CD4-positive, alpha-beta memory T cell (primary cell): ENCODE measurements around the gene ENO1. TPM values are rescaled to one million over a fixed set of nuclear protein-coding genes. Genes with fewer than 3 reads are reported as not detected.

Experiments
- CTCF ChIA-PET: fragments of 350-600 bp; sonication (Branson Sonifier 250); formaldehyde crosslinking; loops from one replicate; lab custom pipeline; 2021; ENCODE audit warnings: inconsistent platforms; ENCODE audit not compliant: partially characterized antibody; lab: Charles Lee
- POLR2A ChIA-PET: fragments of 350-600 bp; sonication (Branson Sonifier 250); formaldehyde crosslinking; loops from one replicate; lab custom pipeline; 2021; ENCODE audit not compliant: partially characterized antibody; lab: Charles Lee
- DNase-seq, 5 donors: peaks; one replicate each; pipeline versions ENCODE4 v3.0.0 to v3.0.0-alpha.2; 2020 to 2022; ENCODE audit warnings: mixed read lengths in 1 of 5
- H3K27ac ChIP-seq: one replicate; pipeline ENCODE4 v1.7.0; 2013; ENCODE audit warnings: low read depth, low read length
- H3K27me3 ChIP-seq: 2 replicates; pipeline ENCODE4 v1.7.0; 2013; ENCODE audit warnings: mild to moderate bottlenecking, low read length, moderate library complexity; ENCODE audit not compliant: insufficient read depth
- H3K36me3 ChIP-seq: 2 replicates; pipeline ENCODE4 v1.7.0; 2013; ENCODE audit warnings: mild to moderate bottlenecking, low read length, moderate library complexity; ENCODE audit not compliant: insufficient read depth
- H3K4me1 ChIP-seq: 2 replicates; pipeline ENCODE4 v1.7.0; 2013; ENCODE audit warnings: mild to moderate bottlenecking, low read length, moderate library complexity; ENCODE audit not compliant: insufficient read depth
- H3K4me3 ChIP-seq, 2 donors: one replicate each; pipeline ENCODE4 v1.7.0; 2013; ENCODE audit warnings: low read length in 2 of 2, mild to moderate bottlenecking in 1 of 2
- H3K9me3 ChIP-seq, 2 donors: one replicate each; pipeline ENCODE4 v1.7.0; 2013; ENCODE audit warnings: low read length in 2 of 2, control low read depth in 1 of 2; ENCODE audit not compliant: control insufficient read depth in 1 of 2
- H3K27ac Mint-ChIP-seq, 7 donors: one replicate each; pipeline ENCODE4 v1.8.0; 2020 to 2021; ENCODE audit warnings: mixed read lengths in 7 of 7, mild to moderate bottlenecking in 6 of 7, inconsistent platforms in 3 of 7, moderate library complexity in 3 of 7
- H3K27me3 Mint-ChIP-seq, 2 donors: one replicate each; pipeline ENCODE4 v1.8.0; 2020 to 2021; ENCODE audit warnings: mixed read lengths in 2 of 2
- H3K36me3 Mint-ChIP-seq, 2 donors: one replicate each; pipeline ENCODE4 v1.8.0; 2020 to 2021; ENCODE audit warnings: mixed read lengths in 2 of 2, inconsistent platforms in 1 of 2, mild to moderate bottlenecking in 1 of 2
- H3K4me1 Mint-ChIP-seq, 4 donors: one replicate each; pipeline ENCODE4 v1.8.0; 2020 to 2021; ENCODE audit warnings: mixed read lengths in 4 of 4, mild to moderate bottlenecking in 1 of 4
- H3K4me3 Mint-ChIP-seq, 8 donors: one replicate each; pipeline ENCODE4 v1.8.0; 2020 to 2021; ENCODE audit warnings: mixed read lengths in 8 of 8, mild to moderate bottlenecking in 7 of 8, moderate library complexity in 6 of 8, inconsistent platforms in 3 of 8
- H3K9me3 Mint-ChIP-seq, 8 donors: one replicate each; pipeline ENCODE4 v1.8.0; 2020 to 2021; ENCODE audit warnings: mixed read lengths in 8 of 8, mild to moderate bottlenecking in 5 of 8, inconsistent platforms in 3 of 8, moderate library complexity in 1 of 8
- intact Hi-C: fragments of 100-400 bp; cut with micrococcal nuclease; formaldehyde crosslinking; loops from one replicate; pipeline ENCODE4 v1.15.1; 2023
- polyA plus RNA-seq, 2 donors: library from polyadenylated mRNA; unstranded; fragments of 300-500 nt; fragmentation: Illumina TruSeq; gene quantifications; one replicate each; pipeline ENCODE4 v1.2.3, GENCODE V29; 2021
- total RNA-seq, 2 experiments: library from RNA; stranded (reverse); gene quantifications; one replicate each; pipeline ENCODE4 v1.2.3, GENCODE V29; 2021

Gene ENO1
- total and polyA plus RNA-seq, 4 experiments from 2014 or later: 291 to 1,157 (median 688) TPM

DNA sequence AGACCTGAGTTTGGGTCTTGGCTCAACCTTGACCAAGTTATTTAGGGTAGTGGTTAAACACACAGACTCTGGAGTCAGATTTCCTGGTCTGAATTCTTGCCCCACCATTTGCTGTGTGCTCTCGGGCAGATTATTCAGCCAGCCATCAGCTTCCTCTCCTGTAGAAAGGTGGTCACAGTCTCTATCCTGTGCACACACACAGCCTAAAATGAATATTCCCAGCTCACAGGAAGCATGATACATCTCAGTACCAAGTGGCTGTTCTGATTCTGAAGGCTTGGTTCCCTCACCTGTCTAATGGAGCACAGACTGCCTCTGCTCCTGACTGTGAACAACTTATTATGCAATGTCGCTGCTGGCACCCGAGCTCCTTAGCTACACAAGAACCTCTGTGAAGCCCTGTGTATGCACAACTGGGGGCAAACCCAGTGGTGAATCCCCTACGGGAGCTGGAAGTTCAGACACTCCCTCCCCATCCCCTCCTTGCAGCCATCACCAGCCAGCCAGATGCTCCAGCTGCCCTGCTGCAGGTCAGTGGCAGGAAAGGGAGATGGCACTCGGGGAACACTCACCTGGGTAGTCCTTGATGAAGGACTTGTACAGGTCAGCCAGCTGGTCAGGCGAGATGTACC, 13.7 kb downstream of the ENO1 start:
- no peaks in the 10 kb centered on the region for H3K9me3 ChIP-seq
- H3K36me3 Mint-ChIP-seq: peaks cover 68 to 88% of the 10 kb centered on the region in 2 donors
- no peaks in the 10 kb centered on the region for H3K27me3 Mint-ChIP-seq
- ChIA-PET POLR2A (interaction anchor here (1.1 to 5.9 kb wide), 3 partner anchors 9 to 13 kb away, joined by 3 to 27 read pairs (median 3); partner anchors contain the start of gene ENO1), CTCF (interaction anchor here (1.5 to 12.6 kb wide), 5 partner anchors 8 to 22 kb away, joined by 3 to 123 read pairs (median 7); partner anchors contain the start of gene ENO1)
- H3K27ac ChIP-seq: no peak overlapping the region
- intact Hi-C loops: no loop called here
- H3K4me1 Mint-ChIP-seq: peaks cover 3 to 22% (median 13%) of the 10 kb centered on the region in 4 donors
- H3K36me3 ChIP-seq: peaks cover 89% of the 10 kb centered on the region
- no peak overlapping the region for H3K4me3 Mint-ChIP-seq
- no peaks in the 10 kb centered on the region for H3K4me1 ChIP-seq
- no peak overlapping the region for H3K27ac Mint-ChIP-seq
- no peak overlapping the region for H3K4me3 ChIP-seq
- DNase-seq: no peak
- H3K27me3 ChIP-seq: no peaks in the 10 kb centered on the region
- no peaks in the 10 kb centered on the region for H3K9me3 Mint-ChIP-seq

DNA sequence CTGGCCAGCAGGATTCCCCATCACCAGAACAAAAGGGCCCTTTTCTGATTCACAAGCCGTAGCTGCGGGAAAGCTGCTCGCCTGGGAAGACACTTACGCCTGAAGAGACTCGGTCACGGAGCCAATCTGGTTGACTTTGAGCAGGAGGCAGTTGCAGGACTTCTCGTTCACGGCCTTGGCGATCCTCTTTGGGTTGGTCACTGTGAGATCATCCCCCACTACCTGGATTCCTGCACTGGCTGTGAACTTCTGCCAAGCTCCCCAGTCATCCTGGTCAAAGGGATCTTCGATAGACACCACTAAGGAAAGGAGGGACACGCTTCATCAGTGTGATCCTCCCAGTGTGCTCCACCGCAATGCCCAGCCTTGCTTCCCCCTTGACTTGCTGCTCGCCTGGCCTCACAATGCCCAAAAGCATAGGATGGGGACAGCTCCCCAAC, 14.7 kb downstream of the ENO1 start:
- H3K27me3 ChIP-seq: no peaks in the 10 kb centered on the region
- DNase-seq: no peak
- H3K9me3 Mint-ChIP-seq: no peaks in the 10 kb centered on the region
- POLR2A ChIA-PET: interaction anchor here (1.0 to 2.2 kb wide), 2 partner anchors 14 to 15 kb away, joined by 3 to 13 read pairs; partner anchors contain the start of gene ENO1
- H3K4me1 Mint-ChIP-seq: peaks cover 4 to 21% (median 14%) of the 10 kb centered on the region in 4 donors
- CTCF ChIA-PET: interaction anchor here (0.8 to 12.6 kb wide), 7 partner anchors 10 to 141 kb away, joined by 3 to 123 read pairs (median 3); partner anchors contain the start of gene ENO1
- peaks cover 88% of the 10 kb centered on the region for H3K36me3 ChIP-seq
- H3K9me3 ChIP-seq: no peaks in the 10 kb centered on the region
- no peak overlapping the region for H3K4me3 Mint-ChIP-seq
- peak overlapping the region in 1 of 7 donors; percentile 69 for H3K27ac Mint-ChIP-seq
- H3K4me3 ChIP-seq: no peak overlapping the region
- H3K27me3 Mint-ChIP-seq: no peaks in the 10 kb centered on the region
- intact Hi-C loops: no loop called here
- H3K27ac ChIP-seq: no peak overlapping the region
- peaks cover 62 to 86% of the 10 kb centered on the region in 2 donors for H3K36me3 Mint-ChIP-seq
- H3K4me1 ChIP-seq: peaks cover 8% of the 10 kb centered on the region

DNA sequence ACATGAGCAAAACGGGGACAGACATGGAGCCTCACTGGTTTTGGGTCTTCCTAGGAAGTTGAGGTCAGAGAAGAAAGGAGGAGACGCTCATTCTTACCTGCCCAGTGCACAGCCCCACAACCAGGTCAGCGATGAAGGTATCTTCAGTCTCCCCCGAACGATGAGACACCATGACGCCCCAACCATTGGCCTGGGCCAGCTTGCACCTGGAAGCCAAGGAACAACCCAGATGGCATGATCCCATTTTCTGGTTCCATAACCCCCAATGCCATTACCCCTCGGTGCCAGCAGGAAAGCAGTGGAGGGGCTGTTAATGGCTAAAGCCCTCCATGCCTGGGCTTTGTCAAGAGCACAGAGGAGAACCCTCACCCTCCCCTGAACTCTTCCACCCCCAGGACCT, 15.3 kb downstream of the ENO1 start:
- H3K4me3 ChIP-seq: no peak overlapping the region
- CTCF ChIA-PET: interaction anchor here (1.2 to 12.6 kb wide), 7 partner anchors 10 to 142 kb away, joined by 3 to 123 read pairs (median 3); partner anchors contain the start of gene ENO1
- H3K36me3 ChIP-seq: peaks cover 89% of the 10 kb centered on the region
- Mint-ChIP-seq H3K4me1 (peaks cover 9 to 28% (median 20%) of the 10 kb centered on the region in 4 donors), H3K9me3 (no peaks in the 10 kb centered on the region), H3K4me3 (no peak overlapping the region), H3K27me3 (no peaks in the 10 kb centered on the region), H3K36me3 (peaks cover 64 to 90% of the 10 kb centered on the region in 2 donors), H3K27ac (peak overlapping the region in 4 of 7 donors; percentile 59 to 72 (median 66))
- intact Hi-C loops: no loop called here
- POLR2A ChIA-PET: interaction anchor here (2.2 kb wide), 1 partner anchor 16 kb away, joined by 13 read pairs; the partner anchor contains the start of gene ENO1
- DNase-seq: no peak
- H3K27ac ChIP-seq: no peak overlapping the region
- no peaks in the 10 kb centered on the region for H3K9me3 ChIP-seq
- peaks cover 10% of the 10 kb centered on the region for H3K4me1 ChIP-seq
- H3K27me3 ChIP-seq: no peaks in the 10 kb centered on the region

DNA sequence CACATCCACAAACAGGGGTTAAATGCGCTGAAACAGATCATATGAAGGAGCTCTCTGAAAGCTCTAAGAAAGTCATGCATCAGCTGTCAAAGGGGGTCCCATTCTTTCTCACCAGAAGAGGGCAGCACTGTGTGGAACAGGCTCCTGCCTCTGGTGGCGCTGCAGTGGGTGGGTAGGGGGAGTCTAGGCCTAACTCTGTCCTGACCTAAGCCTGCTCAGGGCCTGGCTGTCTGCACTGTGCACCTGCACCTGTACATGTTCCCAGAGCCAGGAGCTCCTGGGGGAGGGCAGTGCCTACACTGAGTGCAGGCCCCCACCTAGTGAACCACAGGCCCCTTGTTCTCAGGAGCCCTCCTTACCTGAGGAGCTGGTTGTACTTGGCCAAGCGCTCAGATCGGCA, 16.0 kb downstream of the ENO1 start:
- POLR2A ChIA-PET: interaction anchor here (0.8 to 2.2 kb wide), 4 partner anchors 11 to 36 kb away, joined by 3 to 13 read pairs (median 4); partner anchors contain the start of gene ENO1
- H3K27me3 Mint-ChIP-seq: no peaks in the 10 kb centered on the region
- H3K36me3 Mint-ChIP-seq: peaks cover 61 to 87% of the 10 kb centered on the region in 2 donors
- Histone ChIP-seq H3K27ac (no peak overlapping the region), H3K27me3 (no peaks in the 10 kb centered on the region), H3K36me3 (peaks cover 85% of the 10 kb centered on the region), H3K4me3 (no peak overlapping the region), H3K4me1 (peaks cover 10% of the 10 kb centered on the region), H3K9me3 (no peaks in the 10 kb centered on the region)
- CTCF ChIA-PET: interaction anchor here (0.8 to 12.6 kb wide), 12 partner anchors 10 to 142 kb away, joined by 3 to 123 read pairs (median 3); partner anchors contain the start of genes ENO1 and RERE
- peak in 4 of 5 donors; percentile 24 to 46 (median 40) for DNase-seq
- intact Hi-C loops: loop anchor here (1.0 kb wide), 1 partner anchor 11 kb away; no protein-coding TSS in a partner anchor
- H3K4me3 Mint-ChIP-seq: no peak overlapping the region
- H3K4me1 Mint-ChIP-seq: peaks cover 10 to 32% (median 21%) of the 10 kb centered on the region in 4 donors
- H3K27ac Mint-ChIP-seq: peak overlapping the region in 4 of 7 donors; percentile 29 to 69 (median 60)
- H3K9me3 Mint-ChIP-seq: no peaks in the 10 kb centered on the region

DNA sequence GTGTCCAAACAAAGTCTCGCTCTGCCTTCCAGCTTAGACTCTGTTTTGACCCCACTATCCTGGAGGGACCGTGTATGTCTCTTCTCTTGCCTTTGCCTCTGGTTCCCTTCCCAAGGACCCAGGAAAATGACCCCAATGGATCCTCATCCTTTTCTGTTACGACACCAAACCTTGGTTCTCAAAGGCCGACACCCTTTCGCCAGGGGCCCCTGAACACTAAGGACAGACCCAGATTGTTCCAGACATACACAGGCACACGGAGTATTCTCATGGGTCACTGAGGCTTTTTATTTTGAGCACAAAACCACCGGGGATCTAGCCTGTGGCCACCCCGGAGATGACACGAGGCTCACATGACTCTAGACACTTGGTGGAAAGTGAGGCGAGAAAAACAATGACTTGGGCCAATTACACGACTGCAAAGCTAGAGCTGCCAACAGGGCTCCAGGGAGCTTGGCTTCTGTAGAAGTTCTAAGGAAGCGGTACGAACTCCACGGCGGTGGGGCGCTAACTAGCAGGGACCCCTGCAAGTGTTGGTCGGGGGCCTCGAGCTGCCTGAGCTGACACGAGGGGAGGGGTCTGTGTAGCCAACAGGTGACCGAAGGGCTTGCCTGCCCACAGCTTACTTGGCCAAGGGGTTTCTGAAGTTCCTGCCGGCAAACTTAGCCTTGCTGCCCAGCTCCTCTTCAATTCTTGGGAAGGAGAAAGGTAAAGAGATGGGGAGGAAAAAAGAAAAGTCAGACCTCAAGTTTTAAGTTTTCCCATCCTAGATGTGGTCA, 17.6 kb downstream of the ENO1 start:
- CTCF ChIA-PET: interaction anchor here (1.0 to 12.6 kb wide), 12 partner anchors 11 to 336 kb away, joined by 3 to 123 read pairs (median 6); partner anchors contain the start of gene ENO1
- Histone ChIP-seq H3K27me3 (no peaks in the 10 kb centered on the region), H3K36me3 (peaks cover 80% of the 10 kb centered on the region), H3K9me3 (no peaks in the 10 kb centered on the region), H3K4me3 (no peak overlapping the region), H3K4me1 (peaks cover 10% of the 10 kb centered on the region), H3K27ac (no peak overlapping the region)
- Mint-ChIP-seq H3K27me3 (no peaks in the 10 kb centered on the region), H3K36me3 (peaks cover 52 to 81% of the 10 kb centered on the region in 2 donors), H3K4me3 (no peak overlapping the region), H3K4me1 (peaks cover 10 to 32% (median 20%) of the 10 kb centered on the region in 4 donors), H3K9me3 (peaks cover 0 to 2% (median 0%) of the 10 kb centered on the region in 8 donors), H3K27ac (peak overlapping the region in 3 of 7 donors; percentile 50 to 59 (median 53))
- POLR2A ChIA-PET: interaction anchor here (4.6 kb wide), 1 partner anchor 17 kb away, joined by 47 read pairs; the partner anchor contains the start of gene ENO1
- intact Hi-C loops: no loop called here
- no peak for DNase-seq

DNA sequence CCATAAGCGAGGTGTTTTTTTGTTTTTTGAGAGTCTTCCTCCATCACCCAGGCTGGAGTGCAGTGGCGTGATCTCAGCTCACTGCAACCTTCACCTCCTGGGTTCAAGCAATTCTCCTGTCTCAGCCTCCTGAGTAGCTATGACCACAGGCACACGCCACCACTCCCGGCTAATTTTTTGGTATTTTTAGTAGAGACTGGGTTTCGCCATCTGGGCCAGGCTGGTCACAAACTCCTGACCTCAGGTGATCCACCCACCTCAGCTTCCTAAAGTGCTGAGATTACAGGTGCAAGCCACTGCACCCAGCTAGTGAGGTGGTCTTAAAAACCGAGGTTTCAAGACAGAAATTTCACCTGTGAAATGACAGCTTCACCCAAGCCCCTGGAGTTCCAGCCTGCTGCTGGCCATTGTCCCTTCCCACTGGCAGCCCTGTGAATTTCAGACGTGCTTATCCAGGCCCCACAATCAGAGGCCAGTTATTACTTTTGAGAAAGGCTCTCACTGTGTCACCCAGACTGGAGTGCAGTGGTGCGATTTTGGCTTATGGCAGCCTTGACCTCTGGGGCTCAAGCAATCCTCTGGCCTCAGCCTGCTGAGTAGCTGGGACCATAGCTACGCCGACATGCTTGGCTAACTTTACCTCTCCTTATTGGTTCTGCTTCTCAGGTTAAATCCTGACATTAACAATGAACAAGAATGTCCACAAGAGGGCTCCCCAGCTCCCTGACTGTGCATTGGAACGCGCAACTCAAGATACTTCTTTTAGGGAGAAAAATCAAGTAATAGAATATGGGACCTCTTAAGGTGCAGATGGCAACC, 19.4 kb downstream of the ENO1 start:
- Histone ChIP-seq H3K4me1 (peaks cover 10% of the 10 kb centered on the region), H3K27ac (no peak overlapping the region), H3K4me3 (no peak overlapping the region), H3K27me3 (no peaks in the 10 kb centered on the region), H3K36me3 (peaks cover 63% of the 10 kb centered on the region), H3K9me3 (no peaks in the 10 kb centered on the region)
- intact Hi-C loops: loop anchor here (1.0 to 5.0 kb wide), 4 partner anchors 19 to 146 kb away; partner anchors contain the start of genes ENO1 and RERE
- DNase-seq: peak; percentile 50 to 58 (median 55)
- Mint-ChIP-seq H3K36me3 (peaks cover 46 to 65% of the 10 kb centered on the region in 2 donors), H3K9me3 (peaks cover 0 to 2% (median 0%) of the 10 kb centered on the region in 8 donors), H3K4me1 (peaks cover 10 to 32% (median 20%) of the 10 kb centered on the region in 4 donors), H3K4me3 (peak overlapping the region in 5 of 8 donors; percentile 2 to 43 (median 6)), H3K27ac (peak overlapping the region; percentile 64 to 91 (median 76)), H3K27me3 (no peaks in the 10 kb centered on the region)
- POLR2A ChIA-PET: interaction anchor here (1.1 to 4.6 kb wide), 4 partner anchors 10 to 22 kb away, joined by 3 to 47 read pairs (median 3); partner anchors contain the start of gene ENO1
- CTCF ChIA-PET: interaction anchor here (0.7 to 12.6 kb wide), 17 partner anchors 9 to 361 kb away, joined by 3 to 123 read pairs (median 4); partner anchors contain the start of gene ENO1
